Stomach (tissue), 9 donors: Measurements from ENCODE around the gene LRTM2. TPM values are rescaled to one million over a fixed set of nuclear protein-coding genes. Genes with fewer than 3 reads are reported as not detected.

Experiments used
- DNase-seq, 2 donors: peaks; one replicate each; pipeline versions ENCODE4 v3.0.0 to v3.0.0-alpha.2; 2013 to 2019
- H3K27ac ChIP-seq, 5 donors: fragments of 200-600 bp in 4 of 5; sonication (generic) in 4 of 5; one replicate each; pipeline ENCODE4 v1.5.1; 2013 to 2019; ENCODE audit warnings: mild to moderate bottlenecking in 1 of 5, moderate library complexity in 1 of 5
- H3K27me3 ChIP-seq, 3 donors: fragments of 200-600 bp; sonication (generic); one replicate each; pipeline ENCODE4 v1.5.1; 2017 to 2019; ENCODE audit warnings: mixed run types in 1 of 3
- H3K36me3 ChIP-seq, 4 donors: fragments of 200-600 bp; sonication (generic); 1 replicate in 3 of 4; 2 replicates in 1 of 4; pipeline ENCODE4 v1.5.1; 2016 to 2019
- H3K4me1 ChIP-seq, 4 donors: fragments of 200-600 bp; sonication (generic); one replicate each; pipeline ENCODE4 v1.5.1; 2016 to 2019
- H3K4me3 ChIP-seq, 4 donors: fragments of 200-600 bp; sonication (generic) in 3 of 4; one replicate each; pipeline ENCODE4 v1.5.1; 2016 to 2019; ENCODE audit warnings: mild to moderate bottlenecking in 1 of 4
- H3K9me3 ChIP-seq, 4 donors: fragments of 200-600 bp; sonication (generic); one replicate each; pipeline ENCODE4 v1.5.1; 2016 to 2019
- EP300 ChIP-seq: sonication (generic); formaldehyde crosslinking; IDR thresholded peaks from one replicate; pipeline ENCODE4 v1.6.1; 2017; ENCODE audit warnings: antibody characterized with exemption
- POLR2A ChIP-seq, 4 donors: fragments of 450-650 bp; IDR thresholded peaks; one replicate each; pipeline ENCODE4 v1.6.1; 2016; ENCODE audit warnings: antibody characterized with exemption in 4 of 4, control low read depth in 2 of 4, mild to moderate bottlenecking in 1 of 4, moderate library complexity in 1 of 4
- POLR2AphosphoS5 ChIP-seq, 3 donors: sonication (generic); formaldehyde crosslinking; IDR thresholded peaks; one replicate each; pipeline ENCODE4 v1.6.1; 2016; ENCODE audit warnings: antibody characterized with exemption in 3 of 3
- WGBS, 5 donors: extraction: QIAGEN DNeasy Blood & Tissue Kit in 3 of 5; methylation state at CpG; one replicate each; pipeline versions ENCODE4 v1.1.5 to v1.1.7; 2013 to 2018; 5-methylcytosine and 5-hydroxymethylcytosine counted together
- intact Hi-C: fragments of 100-400 bp; cut with DNase I; formaldehyde crosslinking; loops from one replicate; pipeline ENCODE4 v1.15.1; 2023; ENCODE audit warnings: low total_unique reads
- polyA plus RNA-seq, 3 donors: library from polyadenylated mRNA; stranded (reverse); fragments of 200-250 nt; gene quantifications; one replicate each; pipeline ENCODE4 v1.2.3, GENCODE V29; 2013
- total RNA-seq, 5 donors: library from RNA; depleted of rRNA; stranded (reverse); fragments of >200 nt; gene quantifications; one replicate each; pipeline versions ENCODE4 v1.1.0 to v1.2.3, GENCODE V29; 2014 to 2016
- donor health status: healthy with polysubstance abuse.
- donor health status: Bipolar disorder and iron deficiency.
- donor health status: healthy.

Gene LRTM2
- total and polyA plus RNA-seq, 8 donors, result 0.03 TPM; not detected in 7

DNA sequence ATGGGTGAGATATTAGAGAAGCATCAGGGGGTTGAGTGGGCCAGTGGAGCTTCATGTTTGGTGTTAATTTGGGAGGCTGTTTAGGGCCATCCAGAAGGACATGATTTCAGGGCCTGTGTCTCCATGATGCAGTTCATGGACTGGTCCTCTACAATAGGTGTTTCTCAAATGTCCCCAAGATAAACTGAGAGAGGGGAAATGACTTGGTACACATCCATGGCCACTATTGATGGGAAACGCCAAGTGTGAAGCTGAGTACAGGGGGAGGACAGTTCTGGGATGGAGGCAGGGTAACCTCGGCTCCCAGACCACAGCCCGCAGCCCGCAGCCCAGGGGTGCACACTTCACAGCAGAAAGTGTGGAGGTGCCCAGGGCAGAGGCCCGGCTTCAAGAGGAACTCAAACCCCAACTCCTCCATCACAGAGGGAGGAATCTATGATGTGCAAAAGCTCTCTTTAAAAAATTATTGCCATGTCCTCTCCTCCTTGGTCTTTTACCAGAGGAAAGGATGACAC, 64.8 kb downstream of the LRTM2 start:
- intact Hi-C loops, result no loop called here
- H3K4me1 ChIP-seq, result peaks cover 0 to 7% (median 5%) of the 10 kb centered on the region in 4 donors

DNA sequence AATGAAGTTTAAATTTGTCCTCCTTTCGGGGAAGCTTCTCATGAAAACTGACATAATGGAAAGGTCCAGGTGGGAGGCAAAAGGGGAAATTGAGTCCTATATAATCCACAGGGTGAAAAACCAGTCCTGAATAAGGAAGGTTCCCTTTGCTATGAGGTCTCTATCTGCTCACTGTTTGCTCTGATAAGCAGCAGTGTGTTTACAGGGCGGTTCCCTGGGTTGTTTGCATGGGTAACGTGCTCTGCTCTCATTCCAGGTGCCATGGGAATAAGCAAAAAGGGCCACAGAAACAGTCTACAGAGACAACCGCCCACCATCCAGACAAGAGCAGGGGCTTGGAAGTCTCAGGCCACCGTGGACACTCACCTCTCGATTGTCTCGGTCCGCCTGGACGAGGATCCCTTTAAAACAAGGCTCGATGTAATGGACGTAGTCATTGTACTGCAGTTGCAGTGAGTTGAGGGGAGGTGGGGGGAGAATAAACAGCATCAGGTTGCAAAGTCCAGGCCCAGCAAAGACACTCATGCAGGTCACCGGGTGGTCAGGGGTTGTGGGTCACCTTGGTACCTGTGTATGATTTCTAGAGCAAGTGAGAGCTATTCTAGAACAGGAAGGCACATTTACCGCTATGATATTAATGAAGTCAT, 65.4 kb downstream of the LRTM2 start:
- WGBS, 5 donors, result 44 to 68% (median 61%) methylated on average over 13 of the region's 13 CpGs
- Histone ChIP-seq H3K36me3 (no peaks in the 10 kb centered on the region), H3K27me3 (peaks cover 0 to 11% (median 0%) of the 10 kb centered on the region in 3 donors), H3K4me3 (no peak overlapping the region), H3K27ac (no peak overlapping the region), H3K9me3 (peaks cover 0 to 5% (median 2%) of the 10 kb centered on the region in 4 donors), H3K4me1 (peaks cover 0 to 7% (median 5%) of the 10 kb centered on the region in 4 donors)
- intact Hi-C loops, result no loop called here
- peak in 1 of 3 donors; percentile 25 for TF ChIP-seq POLR2AphosphoS5 (IDR thresholded peaks at IDR 0.05)
- TF ChIP-seq EP300, result no peak
- peak in 1 of 2 donors; percentile 54 for DNase-seq

More for the DNA sequence above, 64.8 kb downstream of the LRTM2 start:
- no peak overlapping the region for H3K4me3 ChIP-seq
- H3K36me3 ChIP-seq, result no peaks in the 10 kb centered on the region
- no peak for DNase-seq
- H3K9me3 ChIP-seq, result peaks cover 0 to 5% (median 0%) of the 10 kb centered on the region in 4 donors
- H3K27ac ChIP-seq, result no peak overlapping the region
- peaks cover 0 to 11% (median 0%) of the 10 kb centered on the region in 3 donors for H3K27me3 ChIP-seq
- WGBS, 5 donors, result 84 to 93% (median 90%) methylated on average over 5 of the region's 5 CpGs
- TF ChIP-seq POLR2A (IDR thresholded peaks at IDR 0.05) (no peak), POLR2AphosphoS5 (IDR thresholded peaks at IDR 0.05) (no peak), EP300 (no peak)

Other genes starting within 250 kb of the LRTM2 start
- 10 to 100 TPM in 3 of 5 donors, 1 to 10 TPM in 1, not detected in 1; 5.4 to 36.2 (median 22.9) TPM for gene FBXL14, start 226.0 kb upstream of the LRTM2 start, total RNA-seq
- gene FBXL14, start 226.0 kb upstream of the LRTM2 start, polyA plus RNA-seq, result 1 to 10 TPM; 2.6 to 7.9 (median 7.2) TPM
- 10 to 100 TPM in 2 of 5 donors, 1 to 10 TPM in 2, under 1 TPM in 1; 0.45 to 22.3 (median 7.8) TPM for gene WNT5B, start 191.3 kb upstream of the LRTM2 start, total RNA-seq
- 10 to 100 TPM in 1 of 3 donors, 1 to 10 TPM in 2; 4.3 to 13.6 (median 4.4) TPM for gene WNT5B, start 191.3 kb upstream of the LRTM2 start, polyA plus RNA-seq
- 100 to 1,000 TPM in 1 of 5 donors, 10 to 100 TPM in 3, 1 to 10 TPM in 1; 2.9 to 185 (median 29.5) TPM for gene ADIPOR2, start 129.5 kb upstream of the LRTM2 start, total RNA-seq
- gene ADIPOR2, start 129.5 kb upstream of the LRTM2 start, polyA plus RNA-seq, result 10 to 100 TPM; 22.4 to 41.4 (median 24.4) TPM
- gene CACNA2D4, start 98.1 kb downstream of the LRTM2 start, total RNA-seq, result 1 to 10 TPM in 3 of 5 donors, under 1 TPM in 1, not detected in 1; 0.58 to 3.5 (median 1.5) TPM
- 1 to 10 TPM; 1.8 to 3.2 (median 1.9) TPM for gene CACNA2D4, start 98.1 kb downstream of the LRTM2 start, polyA plus RNA-seq
- gene DCP1B, start 183.9 kb downstream of the LRTM2 start, total RNA-seq, result 10 to 100 TPM in 4 of 5 donors, not detected in 1; 16.0 to 43.2 (median 28.4) TPM
- gene DCP1B, start 183.9 kb downstream of the LRTM2 start, polyA plus RNA-seq, result 1 to 10 TPM; 5.8 to 9.3 (median 6.5) TPM
- 10 to 100 TPM in 3 of 5 donors, 1 to 10 TPM in 2; 6.7 to 55.8 (median 23.7) TPM for gene CACNA1C, start 232.4 kb downstream of the LRTM2 start, total RNA-seq
- gene CACNA1C, start 232.4 kb downstream of the LRTM2 start, polyA plus RNA-seq, result 1 to 10 TPM in 1 of 3 donors, under 1 TPM in 2; 0.31 to 2.8 (median 0.93) TPM